ENCODE results near the gene TOLLIP.
"Not testable (repeated sequence)": the region's sequence is repeated elsewhere in the genome, so short reads cannot be mapped to it uniquely, and the experiment has no call there.

Gene TOLLIP

GRCh38 chr11:1263010-1263409 lies 46.4 kb downstream of the TOLLIP start:
- peak; percentile 5 for DNase-seq (ENCODE audit: low spot score)

- DNase-seq (ENCODE audit: low spot score), result peak; percentile 86
Observed at GRCh38 chr11:1262172-1263006, 47.0 kb downstream of the TOLLIP start.

- DNase-seq (ENCODE audit: low spot score), result no peak
Observed at GRCh38 chr11:1261241-1262071, 48.0 kb downstream of the TOLLIP start.

GRCh38 chr11:1260620-1261019 lies 48.8 kb downstream of the TOLLIP start:
- DNase-seq (ENCODE audit: low spot score), result no peak

GRCh38 chr11:1260023-1260501 lies 49.4 kb downstream of the TOLLIP start:
- peak; percentile 8 for DNase-seq (ENCODE audit: low spot score)

GRCh38 chr11:1259561-1259960 lies 49.9 kb downstream of the TOLLIP start:
- DNase-seq (ENCODE audit: low spot score), result no peak

GRCh38 chr11:1259076-1259461 lies 50.4 kb downstream of the TOLLIP start:
- DNase-seq (ENCODE audit: low spot score), result no peak

GRCh38 chr11:1258401-1259075 lies 50.9 kb downstream of the TOLLIP start:
- DNase-seq (ENCODE audit: low spot score), result no peak

- no peak for DNase-seq (ENCODE audit: low spot score)
Observed at GRCh38 chr11:1257916-1258315, 51.5 kb downstream of the TOLLIP start.

GRCh38 chr11:1257366-1257765 lies 52.1 kb downstream of the TOLLIP start:
- DNase-seq (ENCODE audit: low spot score), result no peak

GRCh38 chr11:1256257-1257045 lies 53.0 kb downstream of the TOLLIP start:
- no peak for DNase-seq (ENCODE audit: low spot score)

GRCh38 chr11:1255151-1255550 lies 54.3 kb downstream of the TOLLIP start:
- DNase-seq (ENCODE audit: low spot score), result no peak

- no peak for DNase-seq (ENCODE audit: low spot score)
Observed at GRCh38 chr11:1254733-1255132, 54.7 kb downstream of the TOLLIP start.

GRCh38 chr11:1254086-1254648 lies 55.3 kb downstream of the TOLLIP start:
- DNase-seq (ENCODE audit: low spot score), result no peak

- DNase-seq (ENCODE audit: low spot score), result no peak
Observed at GRCh38 chr11:1253103-1253485, 56.3 kb downstream of the TOLLIP start.

- no peak for DNase-seq (ENCODE audit: low spot score)
Observed at GRCh38 chr11:1252371-1253102, 56.9 kb downstream of the TOLLIP start.

- DNase-seq (ENCODE audit: low spot score), result no peak
Observed at GRCh38 chr11:1251236-1251770, 58.1 kb downstream of the TOLLIP start.

GRCh38 chr11:1250411-1250810 lies 59.0 kb downstream of the TOLLIP start:
- not testable (repeated sequence) for DNase-seq (ENCODE audit: low spot score)

GRCh38 chr11:1248951-1249350 lies 60.5 kb downstream of the TOLLIP start:
- not testable (repeated sequence) for DNase-seq (ENCODE audit: low spot score)

GRCh38 chr11:1247026-1247425 lies 62.4 kb downstream of the TOLLIP start:
- not testable (repeated sequence) for DNase-seq (ENCODE audit: low spot score)
